Pulmonary artery endothelial cell (primary cell): ENCODE measurements around the gene RNF157. TPM values are rescaled to one million over a fixed set of nuclear protein-coding genes. Genes with fewer than 3 reads are reported as not detected.

ENCODE experiments used
- DNase-seq: peaks from one replicate; pipeline ENCODE4 v3.0.0-alpha.2; 2011; ENCODE audit warnings: low read depth, low spot score
- total RNA-seq: library from RNA; depleted of rRNA; stranded (reverse); fragments of >200 nt; gene quantifications from 2 replicates; pipeline ENCODE4 v1.2.3, GENCODE V29; 2014

Gene RNF157
- total RNA-seq = 0.04 and 0.26 TPM in 2 replicates

GRCh38 chr17:76240461-76241203, at the start of gene RNF157:
Gene RNF157 (minus strand): TSS chr17:76240493. CDS start chr17:76240240, 253 bp downstream.
- no peak for DNase-seq

- DNase-seq = no peak
These were observed 41.5 kb upstream of the RNF157 start for GRCh38 chr17:76281573-76282371.

- DNase-seq = no peak
These were observed 40.4 kb upstream of the RNF157 start for GRCh38 chr17:76280650-76281049.

GRCh38 chr17:76279742-76280287, 39.5 kb upstream of the RNF157 start:
- DNase-seq = no peak

- no peak for DNase-seq
These were observed 38.9 kb upstream of the RNF157 start for GRCh38 chr17:76278952-76279741.

GRCh38 chr17:76278268-76278908, 38.1 kb upstream of the RNF157 start:
- no peak for DNase-seq

GRCh38 chr17:76277300-76278267, 37.3 kb upstream of the RNF157 start:
- DNase-seq = no peak

- DNase-seq = no peak
These were observed 36.4 kb upstream of the RNF157 start for GRCh38 chr17:76276461-76277299.

- DNase-seq = no peak
These were observed 35.8 kb upstream of the RNF157 start for GRCh38 chr17:76276069-76276431.

- DNase-seq = no peak
These were observed 35.2 kb upstream of the RNF157 start for GRCh38 chr17:76275382-76276068.

- DNase-seq = no peak
These were observed 34.0 kb upstream of the RNF157 start for GRCh38 chr17:76274112-76274956.

GRCh38 chr17:76273445-76274111, 33.3 kb upstream of the RNF157 start:
- DNase-seq = no peak

- no peak for DNase-seq
These were observed 32.5 kb upstream of the RNF157 start for GRCh38 chr17:76272541-76273444.

GRCh38 chr17:76271669-76272540, 31.6 kb upstream of the RNF157 start:
- no peak for DNase-seq
